MM.1S (cell line): ENCODE results near the gene SIL1.

ENCODE experiments used
- CTCF ChIP-seq: fragments of 300-600 bp; sonication (generic); IDR thresholded peaks from 2 replicates; pipeline ENCODE4 v1.5.1; 2016; ENCODE audit warnings: antibody characterized with exemption, low read length, mixed read lengths
- EZH2 ChIP-seq: fragments of 300-600 bp; sonication (generic); optimal IDR thresholded peaks from 2 replicates; pipeline ENCODE3; 2017; ENCODE audit warnings: low read depth, mild to moderate bottlenecking, antibody characterized with exemption, low read length, mixed read lengths
- EZH2phosphoT487 ChIP-seq: fragments of 300-600 bp; sonication (generic); IDR thresholded peaks from 2 replicates; pipeline ENCODE4 v1.6.1; 2018; ENCODE audit warnings: antibody characterized with exemption, low read length

- no peak for TF ChIP-seq EZH2
- no peak for TF ChIP-seq CTCF
- TF ChIP-seq EZH2phosphoT487: no peak
Measured at GRCh38 chr5:139062910-139063663, 135.1 kb downstream of the SIL1 start.
